Measurements from ENCODE around the gene MYL1. TPM values are rescaled to one million over a fixed set of nuclear protein-coding genes. Genes with fewer than 3 reads are reported as not detected.

MYL1 gene
- not detected in 2 replicates for total RNA-seq

GRCh38 chr2:210315015-210315788 lies at the start of gene MYL1:
MYL1 (minus strand) TSS chr2:210315174; CDS start chr2:210315042, 132 bp downstream.
- no peak for DNase-seq (ENCODE audit: low read depth)

- no peak for DNase-seq (ENCODE audit: low read depth)
Measured at GRCh38 chr2:210363876-210364275, 48.9 kb upstream of the MYL1 start.

GRCh38 chr2:210363261-210363660 lies 48.3 kb upstream of the MYL1 start:
- DNase-seq (ENCODE audit: low read depth) = peak; percentile 26

GRCh38 chr2:210360412-210360811 lies 45.4 kb upstream of the MYL1 start:
- no peak for DNase-seq (ENCODE audit: low read depth)

GRCh38 chr2:210356944-210357343 lies 42.0 kb upstream of the MYL1 start:
- no peak for DNase-seq (ENCODE audit: low read depth)

- DNase-seq (ENCODE audit: low read depth) = no peak
Measured at GRCh38 chr2:210337159-210337558, 22.2 kb upstream of the MYL1 start.

GRCh38 chr2:210324906-210325305 lies 9.9 kb upstream of the MYL1 start:
- DNase-seq (ENCODE audit: low read depth) = no peak

GRCh38 chr2:210324458-210324857 lies 9.5 kb upstream of the MYL1 start:
- no peak for DNase-seq (ENCODE audit: low read depth)

GRCh38 chr2:210323003-210323402 lies 8.0 kb upstream of the MYL1 start:
- no peak for DNase-seq (ENCODE audit: low read depth)

- peak; percentile 22 for DNase-seq (ENCODE audit: low read depth)
Measured at GRCh38 chr2:210318891-210319290, 3.9 kb upstream of the MYL1 start.

- no peak for DNase-seq (ENCODE audit: low read depth)
Measured at GRCh38 chr2:210318486-210318885, 3.5 kb upstream of the MYL1 start.

GRCh38 chr2:210310550-210310949 lies 4.4 kb downstream of the MYL1 start:
- no peak for DNase-seq (ENCODE audit: low read depth)

- no peak for DNase-seq (ENCODE audit: low read depth)
Measured at GRCh38 chr2:210309548-210310233, 5.3 kb downstream of the MYL1 start.

GRCh38 chr2:210303498-210303897 lies 11.5 kb downstream of the MYL1 start:
- no peak for DNase-seq (ENCODE audit: low read depth)

- peak; percentile 28 for DNase-seq (ENCODE audit: low read depth)
Measured at GRCh38 chr2:210302326-210302725, 12.6 kb downstream of the MYL1 start.

GRCh38 chr2:210299866-210300373 lies 15.1 kb downstream of the MYL1 start:
- DNase-seq (ENCODE audit: low read depth) = no peak

GRCh38 chr2:210288408-210288807 lies 26.6 kb downstream of the MYL1 start:
- DNase-seq (ENCODE audit: low read depth) = no peak

- peak; percentile 6 for DNase-seq (ENCODE audit: low read depth)
Measured at GRCh38 chr2:210287301-210287700, 27.7 kb downstream of the MYL1 start.

GRCh38 chr2:210286123-210286680 lies 28.8 kb downstream of the MYL1 start:
- DNase-seq (ENCODE audit: low read depth) = no peak

- DNase-seq (ENCODE audit: low read depth) = no peak
Measured at GRCh38 chr2:210277133-210277532, 37.8 kb downstream of the MYL1 start.

GRCh38 chr2:210271300-210271699 lies 43.7 kb downstream of the MYL1 start:
- no peak for DNase-seq (ENCODE audit: low read depth)

GRCh38 chr2:210269148-210269547 lies 45.8 kb downstream of the MYL1 start:
- no peak for DNase-seq (ENCODE audit: low read depth)

GRCh38 chr2:210268281-210268680 lies 46.7 kb downstream of the MYL1 start:
- no peak for DNase-seq (ENCODE audit: low read depth)

Data from renal cortical epithelial cell (primary cell).